ENCODE measurements around the gene AMBRA1. TPM values are rescaled to one million over a fixed set of nuclear protein-coding genes. Genes with fewer than 3 reads are reported as not detected.

The AMBRA1 gene
- total RNA-seq, 1 donor from 2014 or later: 45.3 TPM

DNA sequence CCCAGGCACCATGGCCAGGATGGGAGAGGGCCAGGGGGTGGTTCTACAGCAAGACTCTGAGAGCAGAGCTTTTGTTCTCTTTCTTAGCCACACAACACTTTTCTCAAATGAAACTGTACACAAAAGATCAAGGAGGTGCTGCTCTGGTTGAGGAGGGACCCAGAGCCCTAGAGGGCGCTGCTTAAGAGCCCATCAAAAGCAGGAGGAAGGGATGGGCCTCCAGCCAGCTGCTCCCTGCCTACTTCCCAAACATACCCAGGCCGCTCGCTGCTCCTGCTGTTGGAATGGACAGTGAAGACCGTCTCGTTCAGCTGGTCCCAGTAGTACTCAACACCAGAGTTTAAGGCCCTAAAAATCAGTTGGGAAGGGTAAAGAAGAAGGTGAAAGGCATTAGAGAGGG, 183.8 kb downstream of the AMBRA1 start:
- Mint-ChIP-seq H3K9me3 (ENCODE audit: low read depth) (no peaks in the 10 kb centered on the region), H3K36me3 (ENCODE audit: insufficient read depth) (peaks cover 12% of the 10 kb centered on the region), H3K27ac (no peak overlapping the region), H3K27me3 (no peaks in the 10 kb centered on the region), H3K4me1 (ENCODE audit: low read depth) (no peaks in the 10 kb centered on the region), H3K4me3 (ENCODE audit: low read depth) (no peak overlapping the region)
- TF ChIP-seq CTCF (IDR thresholded peaks at IDR 0.05; ENCODE audit: unreplicated experiment): peak; percentile 21
- DNase-seq (ENCODE audit: low spot score, unreplicated experiment): no peak

GRCh38 chr11:46408407-46408986, 185.3 kb downstream of the AMBRA1 start:
- Mint-ChIP-seq H3K27ac (no peak overlapping the region), H3K36me3 (ENCODE audit: insufficient read depth) (peaks cover 9% of the 10 kb centered on the region), H3K27me3 (no peaks in the 10 kb centered on the region), H3K9me3 (ENCODE audit: low read depth) (no peaks in the 10 kb centered on the region), H3K4me3 (ENCODE audit: low read depth) (no peak overlapping the region), H3K4me1 (ENCODE audit: low read depth) (no peaks in the 10 kb centered on the region)
- TF ChIP-seq CTCF (IDR thresholded peaks at IDR 0.05; ENCODE audit: unreplicated experiment): no peak
- no peak for DNase-seq (ENCODE audit: low spot score, unreplicated experiment)

- Mint-ChIP-seq H3K4me1 (ENCODE audit: low read depth) (no peaks in the 10 kb centered on the region), H3K36me3 (ENCODE audit: insufficient read depth) (peaks cover 11% of the 10 kb centered on the region), H3K4me3 (ENCODE audit: low read depth) (no peak overlapping the region), H3K27ac (peak overlapping the region; percentile 25), H3K27me3 (no peaks in the 10 kb centered on the region), H3K9me3 (ENCODE audit: low read depth) (no peaks in the 10 kb centered on the region)
- TF ChIP-seq CTCF (IDR thresholded peaks at IDR 0.05; ENCODE audit: unreplicated experiment): no peak
- DNase-seq (ENCODE audit: low spot score, unreplicated experiment): no peak
These were observed 186.2 kb downstream of the AMBRA1 start for GRCh38 chr11:46407635-46408034.

DNA sequence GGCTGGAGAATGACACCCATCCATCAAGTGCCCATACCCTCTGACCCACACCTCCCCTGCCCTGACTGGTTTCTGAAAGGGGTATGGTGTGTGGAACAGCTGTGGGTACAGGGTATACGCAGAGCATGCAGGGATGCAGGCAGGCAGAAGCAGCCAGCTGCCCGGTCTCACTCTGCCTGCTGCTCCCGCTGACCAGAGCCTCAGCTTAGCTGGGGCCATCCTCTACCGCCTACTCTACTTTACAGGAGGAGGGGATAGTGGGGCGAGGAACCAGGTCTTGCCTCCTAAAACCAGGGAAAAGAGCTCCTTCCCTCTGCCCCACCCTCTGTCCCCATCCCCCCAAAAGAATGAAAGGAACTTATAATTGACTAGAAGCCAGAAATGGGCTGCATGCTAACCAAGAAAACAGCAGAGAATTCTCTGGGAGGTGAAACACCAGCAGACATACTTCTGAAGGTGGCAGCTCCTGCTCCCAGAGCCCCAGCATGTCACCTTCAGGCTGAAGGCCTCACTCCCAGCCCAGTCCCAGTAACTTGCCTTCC, 189.3 kb downstream of the AMBRA1 start:
- DNase-seq (ENCODE audit: low spot score, unreplicated experiment): no peak
- peaks cover 17% of the 10 kb centered on the region for H3K36me3 Mint-ChIP-seq (ENCODE audit: insufficient read depth)
- no peaks in the 10 kb centered on the region for H3K9me3 Mint-ChIP-seq (ENCODE audit: low read depth)
- H3K27me3 Mint-ChIP-seq: no peaks in the 10 kb centered on the region
- H3K4me3 Mint-ChIP-seq (ENCODE audit: low read depth): no peak overlapping the region
- H3K27ac Mint-ChIP-seq: no peak overlapping the region
- TF ChIP-seq CTCF (IDR thresholded peaks at IDR 0.05; ENCODE audit: unreplicated experiment): no peak
- no peaks in the 10 kb centered on the region for H3K4me1 Mint-ChIP-seq (ENCODE audit: low read depth)

DNA sequence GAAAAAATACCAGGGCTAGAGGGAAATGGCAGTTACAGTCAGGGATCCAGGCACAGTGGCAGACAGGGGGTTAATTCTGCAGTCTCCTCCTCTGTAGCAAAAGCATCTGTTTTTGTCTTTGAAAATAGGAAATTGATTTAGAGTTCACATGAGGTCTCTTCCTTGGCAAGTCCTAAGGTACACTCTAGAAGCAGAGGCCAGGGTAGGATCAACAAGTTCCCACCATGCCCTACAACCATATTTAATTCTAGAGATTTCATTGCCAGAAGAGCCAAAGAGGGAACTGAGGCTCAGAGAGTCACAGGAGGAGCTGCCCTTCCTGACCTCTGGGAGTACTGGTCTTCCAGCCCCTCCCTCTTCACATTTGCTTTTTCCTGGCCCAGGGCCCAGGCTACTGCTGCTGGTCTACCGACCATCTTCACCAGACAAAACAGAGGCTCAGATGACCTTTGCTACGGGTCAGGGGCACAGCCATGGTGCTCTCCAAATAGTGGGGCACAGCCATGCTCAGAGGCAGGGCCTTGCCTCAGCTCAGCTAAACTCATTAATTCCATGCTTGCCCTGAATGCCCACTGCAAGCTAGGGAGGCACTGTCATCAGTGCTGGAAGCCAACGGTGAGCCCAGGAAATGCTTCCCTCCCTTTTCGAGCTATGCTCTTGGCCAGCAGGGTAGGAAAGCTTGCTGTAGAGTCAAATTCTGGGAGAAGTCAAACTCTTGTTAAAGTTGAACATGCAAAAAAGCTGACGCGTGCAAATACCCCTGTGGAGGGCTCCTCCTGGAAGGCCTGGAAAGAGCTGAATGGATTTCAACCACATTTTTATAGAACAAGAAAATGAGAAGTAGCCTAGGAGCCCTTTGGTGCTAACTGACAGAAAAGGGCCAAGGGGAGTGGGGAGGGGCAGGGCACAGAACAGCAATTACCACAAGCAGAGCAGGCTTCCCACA, 190.6 kb downstream of the AMBRA1 start:
- Mint-ChIP-seq H3K27me3 (no peaks in the 10 kb centered on the region), H3K27ac (no peak overlapping the region), H3K36me3 (ENCODE audit: insufficient read depth) (peaks cover 15% of the 10 kb centered on the region), H3K9me3 (ENCODE audit: low read depth) (no peaks in the 10 kb centered on the region), H3K4me1 (ENCODE audit: low read depth) (no peaks in the 10 kb centered on the region), H3K4me3 (ENCODE audit: low read depth) (no peak overlapping the region)
- TF ChIP-seq CTCF (IDR thresholded peaks at IDR 0.05; ENCODE audit: unreplicated experiment): no peak
- no peak for DNase-seq (ENCODE audit: low spot score, unreplicated experiment)

All from progenitor cell of endocrine pancreas (in vitro differentiated cells).